K562 (cell line): Measurements from ENCODE around the gene RHOXF2B.
"Not testable (repeated sequence)": the region's sequence is repeated elsewhere in the genome, so short reads cannot be mapped to it uniquely, and the experiment has no call there.

Source experiments
- EGR1 ChIP-seq: fragments of 450-650 bp; conservative IDR thresholded peaks from 2 replicates; pipeline ENCODE4 v1.6.1; 2017; ENCODE audit warnings: mild to moderate bottlenecking
- ERF ChIP-seq: fragments of 450-650 bp; formaldehyde crosslinking; IDR thresholded peaks from 2 replicates; pipeline ENCODE4 v1.4.0; 2020; ENCODE audit warnings: mild to moderate bottlenecking, mixed read lengths
- HDAC1 ChIP-seq, 2 experiments: fragments of 450-650 bp; IDR thresholded peaks; 2 replicates each; pipeline ENCODE4 v1.6.1; 2016 to 2017; ENCODE audit warnings: inconsistent platforms in 1 of 2, mild to moderate bottlenecking in 1 of 2, moderate library complexity in 1 of 2
- HIVEP1 ChIP-seq: fragments of 250-450 bp; sonication (Bioruptor Pico); IDR thresholded peaks from 2 replicates; pipeline ENCODE4 v1.4.0; 2020; ENCODE audit warnings: mild to moderate bottlenecking
- MEIS2 ChIP-seq: fragments of 450-650 bp; IDR thresholded peaks from 2 replicates; pipeline ENCODE4 v1.6.1; 2014; ENCODE audit warnings: mild to moderate bottlenecking; ENCODE audit not compliant: partially characterized antibody
- RBM14 ChIP-seq: fragments of 200-400 bp; formaldehyde crosslinking; IDR thresholded peaks from 2 replicates; pipeline ENCODE4 v1.6.1; 2018; ENCODE audit warnings: low read depth, mild to moderate bottlenecking, low read length, moderate library complexity, borderline replicate concordance; ENCODE audit not compliant: insufficient read depth
- SMAD3 ChIP-seq: fragments of 450-650 bp; formaldehyde crosslinking; conservative IDR thresholded peaks from 2 replicates; pipeline ENCODE4 v1.4.0; 2020; ENCODE audit warnings: mild to moderate bottlenecking
- SNRNP70 ChIP-seq: fragments of 200-400 bp; formaldehyde crosslinking; optimal IDR thresholded peaks from 2 replicates; pipeline ENCODE3; 2017; ENCODE audit warnings: low read depth, low read length
- STAT5B ChIP-seq: fragments of 250-450 bp; sonication (Bioruptor Pico); IDR thresholded peaks from 2 replicates; pipeline ENCODE4 v1.8.0; 2021; ENCODE audit warnings: mild to moderate bottlenecking, inconsistent platforms
- TF ChIP-seq, protein P1 (sequence below): fragments of 150-350 bp; IDR thresholded peaks from 2 replicates; pipeline ENCODE4 v1.6.1; 2014; ENCODE audit warnings: low read depth, mild to moderate bottlenecking, low read length, borderline replicate concordance
- TF ChIP-seq, protein P2 (sequence below), 2 experiments: fragments of 450-650 bp; formaldehyde crosslinking in 1 of 2; IDR thresholded peaks; 2 replicates each; pipeline versions ENCODE4 v1.4.0 to v1.6.1; 2014 to 2020; ENCODE audit warnings: mild to moderate bottlenecking in 2 of 2, borderline replicate concordance in 1 of 2, low read depth in 1 of 2
- TF ChIP-seq, protein P3 (sequence below), 2 experiments: fragments of 450-650 bp in 1 of 2; sonication (generic) in 1 of 2; formaldehyde crosslinking; conservative IDR thresholded peaks; 2 replicates each; pipeline versions ENCODE4 v1.4.0 to v1.8.1; 2020 to 2022; ENCODE audit warnings: mild to moderate bottlenecking in 1 of 2, missing genetic modification reagents in 1 of 2
- TF ChIP-seq, protein P4 (sequence below): sonication (generic); formaldehyde crosslinking; IDR thresholded peaks from 2 replicates; pipeline ENCODE4 v1.8.0; 2022; ENCODE audit warnings: missing genetic modification reagents, mild to moderate bottlenecking, borderline replicate concordance

DNA sequence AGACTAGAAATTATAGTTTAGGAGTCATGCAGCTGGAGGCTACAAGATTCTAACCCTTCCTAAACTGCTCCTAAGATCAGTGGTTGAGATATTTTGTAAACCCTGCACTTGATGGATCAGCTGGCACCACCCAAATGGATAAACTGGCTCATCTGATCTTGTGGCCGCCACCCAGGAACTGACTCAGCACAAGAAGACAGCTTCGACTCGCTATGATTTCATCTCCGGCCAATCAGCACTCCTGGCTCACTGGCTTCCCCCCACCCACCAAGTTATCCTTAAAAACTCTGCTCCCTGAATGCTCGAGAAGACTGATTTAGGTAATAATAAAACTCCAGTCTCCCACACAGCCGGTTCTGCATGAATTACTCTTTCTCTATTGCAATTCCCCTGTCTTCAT lies 34.8 kb downstream of the RHOXF2B start:
- not testable (repeated sequence) for TF ChIP-seq STAT5B (CRISPR knock-in tag); HDAC1 (IDR thresholded peaks at IDR 0.05); MEIS2; RBM14; SMAD3; EGR1; SNRNP70; ERF (CRISPR knock-in tag); HIVEP1 (CRISPR knock-in tag)
- TF ChIP-seq, protein P1, sequence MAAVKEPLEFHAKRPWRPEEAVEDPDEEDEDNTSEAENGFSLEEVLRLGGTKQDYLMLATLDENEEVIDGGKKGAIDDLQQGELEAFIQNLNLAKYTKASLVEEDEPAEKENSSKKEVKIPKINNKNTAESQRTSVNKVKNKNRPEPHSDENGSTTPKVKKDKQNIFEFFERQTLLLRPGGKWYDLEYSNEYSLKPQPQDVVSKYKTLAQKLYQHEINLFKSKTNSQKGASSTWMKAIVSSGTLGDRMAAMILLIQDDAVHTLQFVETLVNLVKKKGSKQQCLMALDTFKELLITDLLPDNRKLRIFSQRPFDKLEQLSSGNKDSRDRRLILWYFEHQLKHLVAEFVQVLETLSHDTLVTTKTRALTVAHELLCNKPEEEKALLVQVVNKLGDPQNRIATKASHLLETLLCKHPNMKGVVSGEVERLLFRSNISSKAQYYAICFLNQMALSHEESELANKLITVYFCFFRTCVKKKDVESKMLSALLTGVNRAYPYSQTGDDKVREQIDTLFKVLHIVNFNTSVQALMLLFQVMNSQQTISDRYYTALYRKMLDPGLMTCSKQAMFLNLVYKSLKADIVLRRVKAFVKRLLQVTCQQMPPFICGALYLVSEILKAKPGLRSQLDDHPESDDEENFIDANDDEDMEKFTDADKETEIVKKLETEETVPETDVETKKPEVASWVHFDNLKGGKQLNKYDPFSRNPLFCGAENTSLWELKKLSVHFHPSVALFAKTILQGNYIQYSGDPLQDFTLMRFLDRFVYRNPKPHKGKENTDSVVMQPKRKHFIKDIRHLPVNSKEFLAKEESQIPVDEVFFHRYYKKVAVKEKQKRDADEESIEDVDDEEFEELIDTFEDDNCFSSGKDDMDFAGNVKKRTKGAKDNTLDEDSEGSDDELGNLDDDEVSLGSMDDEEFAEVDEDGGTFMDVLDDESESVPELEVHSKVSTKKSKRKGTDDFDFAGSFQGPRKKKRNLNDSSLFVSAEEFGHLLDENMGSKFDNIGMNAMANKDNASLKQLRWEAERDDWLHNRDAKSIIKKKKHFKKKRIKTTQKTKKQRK, result not testable (repeated sequence)
- TF ChIP-seq, protein P2, sequence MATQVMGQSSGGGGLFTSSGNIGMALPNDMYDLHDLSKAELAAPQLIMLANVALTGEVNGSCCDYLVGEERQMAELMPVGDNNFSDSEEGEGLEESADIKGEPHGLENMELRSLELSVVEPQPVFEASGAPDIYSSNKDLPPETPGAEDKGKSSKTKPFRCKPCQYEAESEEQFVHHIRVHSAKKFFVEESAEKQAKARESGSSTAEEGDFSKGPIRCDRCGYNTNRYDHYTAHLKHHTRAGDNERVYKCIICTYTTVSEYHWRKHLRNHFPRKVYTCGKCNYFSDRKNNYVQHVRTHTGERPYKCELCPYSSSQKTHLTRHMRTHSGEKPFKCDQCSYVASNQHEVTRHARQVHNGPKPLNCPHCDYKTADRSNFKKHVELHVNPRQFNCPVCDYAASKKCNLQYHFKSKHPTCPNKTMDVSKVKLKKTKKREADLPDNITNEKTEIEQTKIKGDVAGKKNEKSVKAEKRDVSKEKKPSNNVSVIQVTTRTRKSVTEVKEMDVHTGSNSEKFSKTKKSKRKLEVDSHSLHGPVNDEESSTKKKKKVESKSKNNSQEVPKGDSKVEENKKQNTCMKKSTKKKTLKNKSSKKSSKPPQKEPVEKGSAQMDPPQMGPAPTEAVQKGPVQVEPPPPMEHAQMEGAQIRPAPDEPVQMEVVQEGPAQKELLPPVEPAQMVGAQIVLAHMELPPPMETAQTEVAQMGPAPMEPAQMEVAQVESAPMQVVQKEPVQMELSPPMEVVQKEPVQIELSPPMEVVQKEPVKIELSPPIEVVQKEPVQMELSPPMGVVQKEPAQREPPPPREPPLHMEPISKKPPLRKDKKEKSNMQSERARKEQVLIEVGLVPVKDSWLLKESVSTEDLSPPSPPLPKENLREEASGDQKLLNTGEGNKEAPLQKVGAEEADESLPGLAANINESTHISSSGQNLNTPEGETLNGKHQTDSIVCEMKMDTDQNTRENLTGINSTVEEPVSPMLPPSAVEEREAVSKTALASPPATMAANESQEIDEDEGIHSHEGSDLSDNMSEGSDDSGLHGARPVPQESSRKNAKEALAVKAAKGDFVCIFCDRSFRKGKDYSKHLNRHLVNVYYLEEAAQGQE (IDR thresholded peaks at IDR 0.05; ENCODE audit: borderline replicate concordance), result not testable (repeated sequence)
- TF ChIP-seq, protein P2 (CRISPR knock-in tag; IDR thresholded peaks at IDR 0.05; ENCODE audit: low read depth), result not testable (repeated sequence)
- TF ChIP-seq, protein P3, sequence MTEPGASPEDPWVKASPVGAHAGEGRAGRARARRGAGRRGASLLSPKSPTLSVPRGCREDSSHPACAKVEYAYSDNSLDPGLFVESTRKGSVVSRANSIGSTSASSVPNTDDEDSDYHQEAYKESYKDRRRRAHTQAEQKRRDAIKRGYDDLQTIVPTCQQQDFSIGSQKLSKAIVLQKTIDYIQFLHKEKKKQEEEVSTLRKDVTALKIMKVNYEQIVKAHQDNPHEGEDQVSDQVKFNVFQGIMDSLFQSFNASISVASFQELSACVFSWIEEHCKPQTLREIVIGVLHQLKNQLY (CRISPR knock-in tag; conservative IDR thresholded peaks at IDR 0.05), result not testable (repeated sequence)
- TF ChIP-seq, protein P4, sequence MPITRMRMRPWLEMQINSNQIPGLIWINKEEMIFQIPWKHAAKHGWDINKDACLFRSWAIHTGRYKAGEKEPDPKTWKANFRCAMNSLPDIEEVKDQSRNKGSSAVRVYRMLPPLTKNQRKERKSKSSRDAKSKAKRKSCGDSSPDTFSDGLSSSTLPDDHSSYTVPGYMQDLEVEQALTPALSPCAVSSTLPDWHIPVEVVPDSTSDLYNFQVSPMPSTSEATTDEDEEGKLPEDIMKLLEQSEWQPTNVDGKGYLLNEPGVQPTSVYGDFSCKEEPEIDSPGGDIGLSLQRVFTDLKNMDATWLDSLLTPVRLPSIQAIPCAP (CRISPR knock-in tag), result not testable (repeated sequence)
